ENCODE measurements around the gene VTI1B.

GRCh38 chr14:67722293-67722692 lies 47.9 kb upstream of the VTI1B start:
- TF ChIP-seq POLR2A (IDR thresholded peaks at IDR 0.05), result no peak
- TF ChIP-seq CTCF (IDR thresholded peaks at IDR 0.05), result no peak
- TF ChIP-seq POLR2AphosphoS5 (IDR thresholded peaks at IDR 0.05), result no peak
